22Rv1 (cell line): Measurements from ENCODE around the gene TSC22D1.

Experiments used
- CTCF ChIP-seq: fragments of 450-650 bp; IDR thresholded peaks from 2 replicates; pipeline ENCODE4 v1.5.1; 2017; ENCODE audit warnings: mild to moderate bottlenecking
- ZFX ChIP-seq: fragments of 450-650 bp; IDR thresholded peaks from 2 replicates; pipeline ENCODE4 v1.6.1; 2017; ENCODE audit warnings: antibody characterized with exemption, borderline replicate concordance

DNA sequence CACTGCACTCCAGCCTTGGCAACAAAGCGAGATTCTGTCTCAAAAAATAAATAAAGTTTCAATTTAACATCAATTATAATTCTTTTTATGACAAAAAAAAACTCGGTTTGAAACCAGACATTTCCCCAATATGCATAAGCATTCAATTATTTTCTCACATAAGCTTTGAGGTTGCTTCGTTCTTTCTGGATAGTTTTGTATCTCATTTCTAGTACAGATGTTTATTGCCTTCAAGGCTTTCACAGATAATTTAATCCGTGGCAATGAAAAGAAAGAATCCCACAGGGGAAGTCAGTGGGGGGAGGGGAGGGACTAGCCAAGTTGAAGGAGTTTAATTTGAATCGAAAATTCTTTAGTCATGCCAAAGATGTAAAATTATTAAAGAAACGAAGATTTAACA lies 29.6 kb upstream of the TSC22D1 start:
- no peak for TF ChIP-seq CTCF
- TF ChIP-seq ZFX = no peak
